Measurements from ENCODE around the gene PPP2R2D.
A peak's percentile ranks its signal among the peaks of the same experiment; 100 is the strongest.
"Not testable (repeated sequence)": the region's sequence is repeated elsewhere in the genome, so short reads cannot be mapped to it uniquely, and the experiment has no call there.

PPP2R2D gene

DNA sequence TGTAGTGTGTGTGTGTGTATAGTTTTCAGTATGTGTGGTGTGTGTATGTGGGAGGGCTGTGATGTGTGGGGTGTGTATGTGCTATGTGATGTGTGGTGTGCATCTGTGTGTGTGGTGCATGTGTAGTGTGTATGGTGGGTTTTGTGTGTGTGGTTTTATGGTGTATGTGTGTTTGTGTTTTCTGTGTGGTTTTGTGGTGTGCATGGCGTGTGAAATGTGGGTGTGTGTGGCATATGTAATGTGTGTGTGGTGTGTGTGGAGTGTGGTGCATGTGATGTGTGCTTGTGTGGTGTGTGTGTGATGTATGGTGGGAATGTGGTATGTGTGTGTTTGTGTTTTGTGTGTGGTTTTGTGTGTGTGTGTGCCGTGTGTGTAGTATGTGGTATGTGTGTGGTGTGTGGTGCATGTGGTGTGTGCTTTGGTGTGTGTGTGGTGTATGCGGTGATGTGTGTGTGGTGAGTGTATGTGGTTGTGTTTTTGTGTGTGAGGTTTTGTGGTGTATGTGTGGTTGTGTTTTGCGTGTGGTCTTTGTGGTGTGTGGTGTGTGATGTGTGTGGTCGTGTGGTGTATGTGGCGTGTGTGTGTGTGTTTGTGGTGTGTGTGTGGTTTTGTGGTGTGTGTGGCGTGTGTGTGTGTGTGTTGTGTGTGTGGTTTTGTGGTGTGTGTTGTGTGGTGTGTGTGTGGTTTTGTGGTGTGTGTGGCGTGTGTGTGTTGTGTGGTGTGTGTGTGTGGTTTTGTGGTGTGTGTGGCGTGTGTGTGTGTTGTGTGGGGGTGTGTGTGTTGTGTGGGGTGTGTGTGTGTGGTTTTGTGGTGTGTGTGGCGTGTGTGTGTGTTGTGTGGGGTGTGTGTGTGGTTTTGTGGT, 18.0 kb upstream of the PPP2R2D start:
- no peak overlapping the region for H3K27ac ChIP-seq (ENCODE audit: insufficient read depth in 1 of 2, low read depth in 1 of 2, low read length in 2 of 2, poor library complexity in 1 of 2, severe bottlenecking in 2 of 2)
- POLR2A ChIA-PET, result no interaction called here
- peaks cover 0 to 7% (median 1%) of the 10 kb centered on the region in 4 experiments for H3K4me1 ChIP-seq (ENCODE audit: control extremely low read depth in 1 of 4, control insufficient read depth in 4 of 4, insufficient read depth in 4 of 4, low read length in 3 of 4)
- H3K36me3 ChIP-seq (ENCODE audit: control insufficient read depth in 4 of 4, insufficient read depth in 4 of 4, low read length in 3 of 4), result no peaks in the 10 kb centered on the region
- H3K9me3 ChIP-seq (ENCODE audit: control extremely low read depth in 1 of 5, control insufficient read depth in 4 of 5, insufficient read depth in 2 of 5, low read depth in 1 of 5, low read length in 4 of 5), result peaks cover 0 to 9% (median 3%) of the 10 kb centered on the region in 5 experiments
- CTCF ChIA-PET, result no interaction called here
- peak in 2 of 3 donors; percentile 29 to 54 for DNase-seq
- H3K27me3 ChIP-seq (replicated peaks in 2 of 5; ENCODE audit: control insufficient read depth in 4 of 5, insufficient read depth in 5 of 5, low read length in 4 of 5), result peaks cover 0 to 4% (median 2%) of the 10 kb centered on the region in 5 experiments
- WGBS (ENCODE audit: insufficient coverage), result 100% methylated on average over 5 of the region's 10 CpGs
- H3K4me3 ChIP-seq (ENCODE audit: control insufficient read depth in 1 of 7, extremely low read depth in 1 of 7, insufficient read depth in 4 of 7, low read depth in 2 of 7, low read length in 6 of 7), result no peak overlapping the region

DNA sequence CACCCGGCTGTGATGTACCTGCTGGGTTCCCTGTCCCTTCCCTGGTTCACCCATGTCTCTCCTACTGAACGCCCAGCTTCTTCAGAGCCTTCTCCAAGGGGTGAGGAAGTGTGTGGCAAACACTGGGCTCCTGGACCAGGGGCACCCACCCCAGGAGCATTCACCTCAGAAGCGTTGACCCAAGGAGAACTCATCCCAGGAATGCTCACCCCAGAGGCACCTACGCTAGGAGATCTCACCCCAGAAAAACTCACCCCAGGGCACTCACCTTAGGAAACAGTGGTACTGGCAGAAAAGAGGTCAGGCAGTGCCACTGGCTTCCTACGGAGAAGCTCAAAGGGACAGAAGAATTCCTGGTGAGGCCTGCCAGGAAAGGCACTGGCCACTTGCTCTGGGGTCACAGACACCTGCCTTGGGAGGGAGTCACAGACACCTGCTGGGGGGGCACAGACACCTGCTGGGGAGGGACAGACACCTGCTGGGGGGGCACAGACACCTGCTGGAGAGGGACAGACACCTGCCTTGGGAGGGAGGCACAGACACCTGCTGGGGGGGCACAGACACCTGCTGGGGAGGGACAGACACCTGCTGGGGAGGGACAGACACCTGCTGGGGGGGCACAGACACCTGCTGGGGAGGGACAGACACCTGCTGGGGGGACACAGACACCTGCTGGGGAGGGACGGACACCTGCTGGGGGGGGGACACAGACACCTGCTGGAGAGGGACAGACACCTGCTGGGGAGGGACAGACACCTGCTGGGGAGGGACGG, 17.0 kb upstream of the PPP2R2D start:
- H3K9me3 ChIP-seq (ENCODE audit: control extremely low read depth in 1 of 5, control insufficient read depth in 4 of 5, insufficient read depth in 2 of 5, low read depth in 1 of 5, low read length in 4 of 5); H3K36me3 ChIP-seq (ENCODE audit: control insufficient read depth in 4 of 4, insufficient read depth in 4 of 4, low read length in 3 of 4); POLR2A ChIA-PET; H3K27me3 ChIP-seq (replicated peaks in 2 of 5; ENCODE audit: control insufficient read depth in 4 of 5, insufficient read depth in 5 of 5, low read length in 4 of 5); H3K4me3 ChIP-seq (ENCODE audit: control insufficient read depth in 1 of 7, extremely low read depth in 1 of 7, insufficient read depth in 4 of 7, low read depth in 2 of 7, low read length in 6 of 7); H3K4me1 ChIP-seq (ENCODE audit: control extremely low read depth in 1 of 4, control insufficient read depth in 4 of 4, insufficient read depth in 4 of 4, low read length in 3 of 4); H3K27ac ChIP-seq (ENCODE audit: insufficient read depth in 1 of 2, low read depth in 1 of 2, low read length in 2 of 2, poor library complexity in 1 of 2, severe bottlenecking in 2 of 2): not testable (repeated sequence)
- peak in 2 of 3 donors; percentile 17 to 48 for DNase-seq
- WGBS (ENCODE audit: insufficient coverage), result 50% methylated on average over 2 of the region's 7 CpGs
- CTCF ChIA-PET, result interaction anchor here (1.0 kb wide), 1 partner anchor 139 kb away, joined by 3 read pairs; no protein-coding TSS in a partner anchor

- POLR2A ChIA-PET, result interaction anchor here (0.5 kb wide), 1 partner anchor 69 kb away, joined by 4 read pairs; no protein-coding TSS in a partner anchor
- WGBS (ENCODE audit: insufficient coverage), result 20% methylated on average over 21 of the region's 25 CpGs
- CTCF ChIA-PET, result interaction anchor here (0.7 to 4.0 kb wide), 16 partner anchors 9 to 152 kb away, joined by 3 to 34 read pairs (median 5); partner anchors contain the start of gene PPP2R2D
- peaks cover 0 to 2% (median 0%) of the 10 kb centered on the region in 5 experiments for H3K27me3 ChIP-seq (replicated peaks in 2 of 5; ENCODE audit: control insufficient read depth in 4 of 5, insufficient read depth in 5 of 5, low read length in 4 of 5)
- peak; percentile 63 to 81 (median 80) for DNase-seq
- H3K4me3 ChIP-seq (ENCODE audit: control insufficient read depth in 1 of 7, extremely low read depth in 1 of 7, insufficient read depth in 4 of 7, low read depth in 2 of 7, low read length in 6 of 7), result no peak overlapping the region
- peaks cover 0 to 9% (median 3%) of the 10 kb centered on the region in 5 experiments for H3K9me3 ChIP-seq (ENCODE audit: control extremely low read depth in 1 of 5, control insufficient read depth in 4 of 5, insufficient read depth in 2 of 5, low read depth in 1 of 5, low read length in 4 of 5)
- H3K36me3 ChIP-seq (ENCODE audit: control insufficient read depth in 4 of 4, insufficient read depth in 4 of 4, low read length in 3 of 4), result no peaks in the 10 kb centered on the region
- H3K27ac ChIP-seq (ENCODE audit: insufficient read depth in 1 of 2, low read depth in 1 of 2, low read length in 2 of 2, poor library complexity in 1 of 2, severe bottlenecking in 2 of 2), result no peak overlapping the region
- H3K4me1 ChIP-seq (ENCODE audit: control extremely low read depth in 1 of 4, control insufficient read depth in 4 of 4, insufficient read depth in 4 of 4, low read length in 3 of 4), result peaks cover 0 to 7% (median 1%) of the 10 kb centered on the region in 4 experiments
Observed at GRCh38 chr10:131885391-131886165, 15.2 kb upstream of the PPP2R2D start.

- 96% methylated on average over 9 of the region's 10 CpGs for WGBS (ENCODE audit: insufficient coverage)
- Histone ChIP-seq H3K4me3 (ENCODE audit: control insufficient read depth in 1 of 7, extremely low read depth in 1 of 7, insufficient read depth in 4 of 7, low read depth in 2 of 7, low read length in 6 of 7) (no peak overlapping the region), H3K9me3 (ENCODE audit: control extremely low read depth in 1 of 5, control insufficient read depth in 4 of 5, insufficient read depth in 2 of 5, low read depth in 1 of 5, low read length in 4 of 5) (peaks cover 0 to 7% (median 3%) of the 10 kb centered on the region in 5 experiments), H3K27me3 (replicated peaks in 2 of 5; ENCODE audit: control insufficient read depth in 4 of 5, insufficient read depth in 5 of 5, low read length in 4 of 5) (peaks cover 0 to 7% (median 0%) of the 10 kb centered on the region in 5 experiments), H3K4me1 (ENCODE audit: control extremely low read depth in 1 of 4, control insufficient read depth in 4 of 4, insufficient read depth in 4 of 4, low read length in 3 of 4) (peaks cover 0 to 12% (median 1%) of the 10 kb centered on the region in 4 experiments), H3K27ac (ENCODE audit: insufficient read depth in 1 of 2, low read depth in 1 of 2, low read length in 2 of 2, poor library complexity in 1 of 2, severe bottlenecking in 2 of 2) (no peak overlapping the region), H3K36me3 (ENCODE audit: control insufficient read depth in 4 of 4, insufficient read depth in 4 of 4, low read length in 3 of 4) (no peaks in the 10 kb centered on the region)
- no peak for DNase-seq
- ChIA-PET CTCF (interaction anchor here (0.7 to 4.0 kb wide), 15 partner anchors 8 to 1984 kb away, joined by 3 to 34 read pairs (median 4); partner anchors contain the start of gene PPP2R2D), POLR2A (interaction anchor here (0.5 kb wide), 1 partner anchor 68 kb away, joined by 4 read pairs; no protein-coding TSS in a partner anchor)
Observed at GRCh38 chr10:131886237-131886636, 14.6 kb upstream of the PPP2R2D start.

- 93% methylated on average over 6 of the region's 6 CpGs for WGBS (ENCODE audit: insufficient coverage)
- Histone ChIP-seq H3K4me3 (ENCODE audit: control insufficient read depth in 1 of 7, extremely low read depth in 1 of 7, insufficient read depth in 4 of 7, low read depth in 2 of 7, low read length in 6 of 7) (no peak overlapping the region), H3K27me3 (replicated peaks in 2 of 5; ENCODE audit: control insufficient read depth in 4 of 5, insufficient read depth in 5 of 5, low read length in 4 of 5) (peaks cover 0 to 18% (median 4%) of the 10 kb centered on the region in 5 experiments), H3K4me1 (ENCODE audit: control extremely low read depth in 1 of 4, control insufficient read depth in 4 of 4, insufficient read depth in 4 of 4, low read length in 3 of 4) (peaks cover 0 to 14% (median 1%) of the 10 kb centered on the region in 4 experiments), H3K9me3 (ENCODE audit: control extremely low read depth in 1 of 5, control insufficient read depth in 4 of 5, insufficient read depth in 2 of 5, low read depth in 1 of 5, low read length in 4 of 5) (no peaks in the 10 kb centered on the region), H3K27ac (ENCODE audit: insufficient read depth in 1 of 2, low read depth in 1 of 2, low read length in 2 of 2, poor library complexity in 1 of 2, severe bottlenecking in 2 of 2) (no peak overlapping the region), H3K36me3 (ENCODE audit: control insufficient read depth in 4 of 4, insufficient read depth in 4 of 4, low read length in 3 of 4) (no peaks in the 10 kb centered on the region)
- POLR2A ChIA-PET, result no interaction called here
- DNase-seq, result no peak
- CTCF ChIA-PET, result interaction anchor here (0.9 to 4.0 kb wide), 2 partner anchors 10 to 56 kb away, joined by 3 to 34 read pairs; partner anchors contain the start of gene PPP2R2D
Observed at GRCh38 chr10:131888186-131888604, 12.6 kb upstream of the PPP2R2D start.

DNA sequence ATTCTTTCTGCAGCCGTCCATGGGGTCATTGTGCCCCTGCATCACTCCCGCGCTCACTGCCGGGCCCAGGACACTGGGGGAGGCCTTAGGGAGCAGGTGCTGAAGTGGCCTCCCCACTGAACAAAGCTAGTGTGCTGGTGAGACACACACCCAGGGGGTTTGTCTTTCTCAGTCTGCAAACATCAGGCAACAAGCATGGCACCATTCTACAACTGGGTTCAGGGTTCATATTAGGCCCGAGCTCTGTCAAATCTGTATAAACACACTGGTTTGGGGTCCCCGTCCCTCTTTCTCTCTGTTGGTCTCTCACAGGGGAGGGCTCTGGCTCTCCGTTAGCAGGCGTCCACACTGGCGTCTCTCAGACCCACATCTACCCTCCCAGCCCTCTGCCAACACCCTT, 11.1 kb upstream of the PPP2R2D start:
- no peak for DNase-seq
- H3K9me3 ChIP-seq (ENCODE audit: control extremely low read depth in 1 of 5, control insufficient read depth in 4 of 5, insufficient read depth in 2 of 5, low read depth in 1 of 5, low read length in 4 of 5), result no peaks in the 10 kb centered on the region
- no peak overlapping the region for H3K27ac ChIP-seq (ENCODE audit: insufficient read depth in 1 of 2, low read depth in 1 of 2, low read length in 2 of 2, poor library complexity in 1 of 2, severe bottlenecking in 2 of 2)
- H3K36me3 ChIP-seq (ENCODE audit: control insufficient read depth in 4 of 4, insufficient read depth in 4 of 4, low read length in 3 of 4), result no peaks in the 10 kb centered on the region
- H3K27me3 ChIP-seq (replicated peaks in 2 of 5; ENCODE audit: control insufficient read depth in 4 of 5, insufficient read depth in 5 of 5, low read length in 4 of 5), result peaks cover 0 to 18% (median 4%) of the 10 kb centered on the region in 5 experiments
- CTCF ChIA-PET, result interaction anchor here (1.2 kb wide), 1 partner anchor 133 kb away, joined by 3 read pairs; no protein-coding TSS in a partner anchor
- POLR2A ChIA-PET, result no interaction called here
- H3K4me3 ChIP-seq (ENCODE audit: control insufficient read depth in 1 of 7, extremely low read depth in 1 of 7, insufficient read depth in 4 of 7, low read depth in 2 of 7, low read length in 6 of 7), result no peak overlapping the region
- H3K4me1 ChIP-seq (ENCODE audit: control extremely low read depth in 1 of 4, control insufficient read depth in 4 of 4, insufficient read depth in 4 of 4, low read length in 3 of 4), result peaks cover 0 to 14% (median 1%) of the 10 kb centered on the region in 4 experiments
- 99% methylated on average over 8 of the region's 9 CpGs for WGBS (ENCODE audit: insufficient coverage)

Data from common myeloid progenitor, CD34-positive (primary cell).